Lower leg skin (tissue), 3 donors: ENCODE data around the gene ACVRL1.

Source experiments
- CTCF ChIP-seq, 3 donors: fragments of 450-650 bp; IDR thresholded peaks; one replicate each; pipeline ENCODE4 v1.5.1; 2016; ENCODE audit warnings: antibody characterized with exemption in 3 of 3, mild to moderate bottlenecking in 3 of 3, moderate library complexity in 2 of 3
- POLR2A ChIP-seq, 2 donors: fragments of 450-650 bp; IDR thresholded peaks; one replicate each; pipeline ENCODE4 v1.6.1; 2016 to 2017; ENCODE audit warnings: antibody characterized with exemption in 2 of 2, mild to moderate bottlenecking in 1 of 2, moderate library complexity in 1 of 2

GRCh38 chr12:51900323-51900889 lies 6.9 kb upstream of the ACVRL1 start:
- TF ChIP-seq CTCF (IDR thresholded peaks at IDR 0.05) (no peak), POLR2A (IDR thresholded peaks at IDR 0.05) (no peak)
